GM23248 (cell line): ENCODE data around the gene LRIG2. TPM values are rescaled to one million over a fixed set of nuclear protein-coding genes. Genes with fewer than 3 reads are reported as not detected.
"Not testable (repeated sequence)": the region's sequence is repeated elsewhere in the genome, so short reads cannot be mapped to it uniquely, and the experiment has no call there.

ENCODE experiments used
- DNase-seq: peaks from one replicate; pipeline ENCODE4 v3.0.0-alpha.2; 2015
- H2AFZ ChIP-seq: fragments of 200-600 bp; sonication (generic); 2 replicates; pipeline ENCODE4 v1.6.1; 2016; ENCODE audit warnings: antibody characterized with exemption
- H3F3A ChIP-seq: fragments of 200-600 bp; sonication (generic); 2 replicates; pipeline ENCODE4 v1.6.1; 2016; ENCODE audit warnings: mild to moderate bottlenecking, antibody characterized with exemption, mixed run types; ENCODE audit not compliant: insufficient read depth
- H3K27ac ChIP-seq: fragments of 200-600 bp; sonication (generic); 2 replicates; pipeline ENCODE4 v1.5.1; 2016; ENCODE audit warnings: mild to moderate bottlenecking
- H3K27me3 ChIP-seq: fragments of 200-600 bp; sonication (generic); replicated peaks from 2 replicates; pipeline ENCODE4 v1.6.1; 2016; ENCODE audit warnings: mild to moderate bottlenecking; ENCODE audit not compliant: insufficient read depth
- H3K36me3 ChIP-seq: fragments of 200-600 bp; sonication (generic); 2 replicates; pipeline ENCODE4 v1.6.1; 2016; ENCODE audit warnings: low read depth, mild to moderate bottlenecking
- H3K4me1 ChIP-seq: fragments of 200-600 bp; sonication (generic); 2 replicates; pipeline ENCODE4 v1.6.1; 2016; ENCODE audit warnings: mild to moderate bottlenecking; ENCODE audit not compliant: insufficient read depth
- H3K4me2 ChIP-seq: fragments of 200-600 bp; sonication (generic); one replicate; pipeline ENCODE4 v1.6.1; 2016; ENCODE audit warnings: mild to moderate bottlenecking; ENCODE audit not compliant: unreplicated experiment
- H3K4me3 ChIP-seq: fragments of 200-600 bp; sonication (generic); 2 replicates; pipeline ENCODE4 v1.5.1; 2016; ENCODE audit warnings: mild to moderate bottlenecking
- H3K79me2 ChIP-seq: fragments of 200-600 bp; sonication (generic); 2 replicates; pipeline ENCODE4 v1.6.1; 2016; ENCODE audit warnings: mild to moderate bottlenecking; ENCODE audit not compliant: insufficient read depth
- H3K9ac ChIP-seq: fragments of 200-600 bp; sonication (generic); 2 replicates; pipeline ENCODE4 v1.6.1; 2016; ENCODE audit warnings: mild to moderate bottlenecking
- H3K9me2 ChIP-seq: fragments of 200-600 bp; sonication (generic); 2 replicates; pipeline ENCODE4 v1.6.1; 2016; ENCODE audit warnings: mixed run types, mild to moderate bottlenecking, moderate library complexity; ENCODE audit not compliant: insufficient read depth
- H3K9me3 ChIP-seq: fragments of 200-600 bp; sonication (generic); one replicate; pipeline ENCODE4 v1.6.1; 2017; ENCODE audit warnings: low read depth
- H4K20me1 ChIP-seq: fragments of 200-600 bp; sonication (generic); 2 replicates; pipeline ENCODE4 v1.6.0; 2016; ENCODE audit not compliant: insufficient read depth
- EZH2 ChIP-seq: fragments of 200-600 bp; sonication (generic); IDR thresholded peaks from 2 replicates; pipeline ENCODE4 v1.6.1; 2018; ENCODE audit warnings: antibody characterized with exemption, mild to moderate bottlenecking; ENCODE audit not compliant: insufficient read depth, poor library complexity, severe bottlenecking
- EZH2phosphoT487 ChIP-seq: fragments of 200-600 bp; sonication (generic); IDR thresholded peaks from 2 replicates; pipeline ENCODE4 v1.6.1; 2018; ENCODE audit warnings: antibody characterized with exemption, moderate library complexity, mild to moderate bottlenecking, low read depth; ENCODE audit not compliant: insufficient read depth
- whole genome bisulfite sequencing, 2 experiments: methylation state at CpG; one replicate each; pipeline ENCODE4 v1.1.6; 2015 to 2017; ENCODE audit warnings: low lambda C conversion rate in 2 of 2, low coverage in 1 of 2; ENCODE audit errors: missing lambda C conversion rate in 2 of 2; 5-methylcytosine and 5-hydroxymethylcytosine counted together
- in situ Hi-C: fragments of 300-500 bp; cut with MboI; formaldehyde crosslinking; loops from 2 replicates; pipeline ENCODE4 v1.15.0; 2020
- polyA plus RNA-seq: library from polyadenylated mRNA; unstranded; fragments of >200 nt; fragmentation: Nextera tagmentation; extraction: Ambion mirVana; gene quantifications from 2 replicates; pipeline ENCODE4 v1.2.1, GENCODE V29; 2016
- total RNA-seq: library from RNA; depleted of rRNA; stranded (reverse); fragments of >200 nt; shearing (Covaris generic); gene quantifications from 2 replicates; pipeline ENCODE4 v1.2.3, GENCODE V29; 2014

LRIG2 gene
- total and polyA plus RNA-seq, 2 experiments from 2014 or later = 4.1 to 6.3 TPM

DNA sequence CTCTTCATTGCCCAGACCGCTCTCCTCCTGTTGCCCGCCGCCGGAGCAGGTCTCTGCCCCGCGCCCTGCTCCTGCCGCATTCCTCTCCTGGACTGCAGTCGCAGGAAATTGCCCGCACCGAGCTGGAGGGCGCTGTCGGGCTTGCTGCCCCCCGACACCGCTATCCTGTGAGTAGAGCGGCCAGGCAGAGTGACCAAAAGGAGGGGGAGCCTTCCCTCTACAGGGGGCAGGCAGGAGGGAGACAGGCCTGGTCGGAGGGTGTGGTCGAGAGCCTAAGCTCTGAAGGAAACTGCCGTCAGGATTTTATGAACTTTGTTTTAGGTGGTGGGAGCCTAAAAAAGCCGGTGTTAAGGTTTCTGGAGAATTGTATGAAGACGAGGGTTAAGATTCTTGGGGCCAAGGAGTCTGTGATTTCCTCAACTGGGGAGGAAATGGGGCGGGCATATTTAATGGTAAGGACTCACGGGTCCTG, 517 bp downstream of the LRIG2 start:
- Histone ChIP-seq H3K9me2 (no peaks in the 10 kb centered on the region), H4K20me1 (no peaks in the 10 kb centered on the region), H3K36me3 (no peaks in the 10 kb centered on the region; the same call in 1 of the 2 replicates), H3K4me3 (peak overlapping the region; percentile 92), H3F3A (peaks cover 17% of the 10 kb centered on the region), H3K9ac (peak overlapping the region; percentile 93), H3K27me3 (no peaks in the 10 kb centered on the region), H2AFZ (peak overlapping the region; percentile 90), H3K9me3 (no peaks in the 10 kb centered on the region), H3K4me1 (peaks cover 28% of the 10 kb centered on the region), H3K4me2 (peak overlapping the region; percentile 94), H3K79me2 (peaks cover 51% of the 10 kb centered on the region), H3K27ac (peak overlapping the region; percentile 93)
- no peak for TF ChIP-seq EZH2
- no peak for TF ChIP-seq EZH2phosphoT487
- peak; percentile 87 for DNase-seq
- WGBS, 2 experiments = 0% methylated on average over 21 to 22 of the region's 22 CpGs
- in situ Hi-C loops = no loop called here

GRCh38 chr1:113074237-113074636, 1.2 kb downstream of the LRIG2 start:
- TF ChIP-seq EZH2phosphoT487 (no peak), EZH2 (no peak)
- no peaks in the 10 kb centered on the region for H4K20me1 ChIP-seq
- peaks cover 58% of the 10 kb centered on the region for H3K79me2 ChIP-seq
- H3K36me3 ChIP-seq = no peaks in the 10 kb centered on the region; the same call in 1 of the 2 replicates
- no peaks in the 10 kb centered on the region for H3K9me2 ChIP-seq
- H3F3A ChIP-seq = peaks cover 17% of the 10 kb centered on the region
- 56 to 61% methylated on average over 6 of the region's 6 CpGs for WGBS, 2 experiments
- H3K4me1 ChIP-seq = peaks cover 28% of the 10 kb centered on the region
- H3K27me3 ChIP-seq = no peaks in the 10 kb centered on the region
- H3K9ac ChIP-seq = peak overlapping the region; percentile 93
- H3K9me3 ChIP-seq = no peaks in the 10 kb centered on the region
- in situ Hi-C loops = no loop called here
- 0 out of 2 replicates have a peak overlapping the region, but pooled peaks have one; percentile 90 for H2AFZ ChIP-seq
- peak overlapping the region; percentile 92 for H3K4me3 ChIP-seq
- peak; percentile 33 for DNase-seq
- peak overlapping the region; percentile 93 for H3K27ac ChIP-seq
- peak overlapping the region; percentile 94 for H3K4me2 ChIP-seq

DNA sequence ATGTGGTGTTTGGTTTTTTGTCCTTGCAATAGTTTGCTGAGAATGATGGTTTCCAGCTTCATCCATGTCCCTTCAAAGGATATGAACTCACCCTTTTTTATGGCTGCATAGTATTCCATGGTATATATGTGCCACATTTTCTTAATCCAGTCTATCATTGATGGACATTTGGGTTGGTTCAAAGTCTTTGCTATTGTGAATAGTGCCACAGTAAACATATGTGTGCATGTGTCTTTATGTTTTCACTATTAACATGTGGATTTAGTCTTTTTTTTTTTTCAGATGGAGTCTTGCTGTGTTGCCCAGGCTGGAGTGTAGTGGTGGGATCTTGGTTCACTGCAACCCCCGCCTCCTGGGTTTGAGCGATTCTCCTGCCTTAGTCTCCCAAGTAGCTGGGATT, 5.0 kb downstream of the LRIG2 start:
- H3K36me3 ChIP-seq, DNase-seq, H3K9ac ChIP-seq, H4K20me1 ChIP-seq, H3K9me2 ChIP-seq, H3K27ac ChIP-seq, H3K4me2 ChIP-seq, H3K27me3 ChIP-seq, in situ Hi-C loops, H2AFZ ChIP-seq, H3K4me3 ChIP-seq, H3K9me3 ChIP-seq: not testable (repeated sequence)
- WGBS, 2 experiments = 94 to 98% methylated on average over 2 of the region's 2 CpGs
- Histone ChIP-seq H3F3A (peaks cover 17% of the 10 kb centered on the region), H3K4me1 (peaks cover 23% of the 10 kb centered on the region; the same call in 1 of the 2 replicates), H3K79me2 (peaks cover 96% of the 10 kb centered on the region)

DNA sequence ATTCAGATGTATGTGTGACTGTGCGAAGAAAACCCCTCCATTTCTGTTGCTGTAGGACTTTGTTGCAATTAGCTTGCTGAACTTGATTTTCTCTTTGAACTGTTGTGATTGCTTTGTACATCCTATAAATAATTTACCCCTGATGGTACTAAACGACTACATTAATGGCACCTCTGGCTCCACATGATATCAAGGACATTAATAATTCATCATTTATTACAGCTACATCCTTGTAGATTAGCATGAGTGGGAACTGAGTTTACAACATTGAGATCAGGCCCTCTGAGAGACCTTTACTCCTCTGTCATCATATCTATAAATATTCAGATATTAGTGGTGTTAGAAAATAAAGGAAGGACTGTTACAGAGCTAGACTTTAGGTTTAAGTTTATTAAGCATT, 13.5 kb downstream of the LRIG2 start:
- Histone ChIP-seq H3F3A (0 out of 2 replicates have a peak, but pooled peaks cover 4% of the 10 kb centered on the region), H3K27ac (no peak overlapping the region), H2AFZ (no peak overlapping the region), H3K9me3 (no peaks in the 10 kb centered on the region), H3K79me2 (peaks cover 97% of the 10 kb centered on the region), H3K36me3 (0 out of 2 replicates have a peak, but pooled peaks cover 2% of the 10 kb centered on the region), H3K4me3 (no peak overlapping the region), H3K27me3 (no peaks in the 10 kb centered on the region), H3K9me2 (no peaks in the 10 kb centered on the region), H4K20me1 (no peaks in the 10 kb centered on the region), H3K9ac (no peak overlapping the region), H3K4me1 (0 out of 2 replicates have a peak, but pooled peaks cover 3% of the 10 kb centered on the region), H3K4me2 (no peak overlapping the region)
- 90 to 98% methylated on average over 2 of the region's 2 CpGs for WGBS, 2 experiments
- TF ChIP-seq EZH2phosphoT487 (no peak), EZH2 (no peak)
- DNase-seq = no peak
- in situ Hi-C loops = no loop called here

DNA sequence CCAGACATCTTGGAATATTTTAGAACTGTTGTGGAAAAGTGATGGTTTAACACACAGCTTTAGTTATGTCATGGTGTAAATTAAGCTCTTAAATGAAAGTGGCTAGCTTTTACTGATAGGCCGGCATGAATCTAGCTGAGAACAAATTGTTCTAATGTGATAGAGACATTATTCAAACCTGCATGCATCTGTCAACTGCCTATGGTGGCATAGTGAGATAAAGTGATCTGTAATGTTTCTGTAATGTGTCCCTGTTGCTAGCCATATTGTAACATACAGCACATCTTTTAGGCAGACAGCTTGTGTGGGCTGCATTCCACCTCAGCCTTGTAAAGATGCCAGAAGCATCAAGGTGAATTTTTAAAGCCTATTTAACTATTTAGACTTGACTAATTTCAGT, 16.0 kb downstream of the LRIG2 start:
- peaks cover 96% of the 10 kb centered on the region for H3K79me2 ChIP-seq
- no peaks in the 10 kb centered on the region for H3K9me2 ChIP-seq
- no peak overlapping the region for H2AFZ ChIP-seq
- DNase-seq = peak; percentile 3
- no peaks in the 10 kb centered on the region for H4K20me1 ChIP-seq
- H3F3A ChIP-seq = 0 out of 2 replicates have a peak, but pooled peaks cover 4% of the 10 kb centered on the region
- 32 to 48% methylated on average over 1 of the region's 1 CpG for WGBS, 2 experiments
- H3K4me3 ChIP-seq = no peak overlapping the region
- no peak overlapping the region for H3K4me2 ChIP-seq
- 0 out of 2 replicates have a peak, but pooled peaks cover 3% of the 10 kb centered on the region for H3K4me1 ChIP-seq
- no peak for TF ChIP-seq EZH2
- no peak for TF ChIP-seq EZH2phosphoT487
- H3K27me3 ChIP-seq = no peaks in the 10 kb centered on the region
- in situ Hi-C loops = no loop called here
- H3K27ac ChIP-seq = no peak overlapping the region
- H3K9ac ChIP-seq = no peak overlapping the region
- H3K9me3 ChIP-seq = no peaks in the 10 kb centered on the region
- peaks cover 14% of the 10 kb centered on the region for H3K36me3 ChIP-seq
